K562 (cell line): Measurements from ENCODE around the gene UTP20. TPM values are rescaled to one million over a fixed set of nuclear protein-coding genes. Genes with fewer than 3 reads are reported as not detected.

Experiments used
- BMI1 ChIP-seq: fragments of 150-350 bp; IDR thresholded peaks from 2 replicates; pipeline ENCODE4 v1.6.1; 2014; ENCODE audit warnings: low read length
- E2F8 ChIP-seq: fragments of 450-650 bp; IDR thresholded peaks from 2 replicates; pipeline ENCODE4 v1.7.1; 2018; ENCODE audit warnings: mild to moderate bottlenecking, low read depth; ENCODE audit not compliant: partially characterized antibody
- EHMT2 ChIP-seq: fragments of 450-650 bp; IDR thresholded peaks from 2 replicates; pipeline ENCODE4 v1.6.1; 2018; ENCODE audit warnings: antibody characterized with exemption
- HOXB6 ChIP-seq: fragments of 250-450 bp; sonication (Bioruptor Pico); IDR thresholded peaks from 2 replicates; pipeline ENCODE4 v1.5.1; 2022; ENCODE audit warnings: mild to moderate bottlenecking, borderline replicate concordance
- MAFF ChIP-seq: IDR thresholded peaks from 2 replicates; pipeline ENCODE4 v1.6.1; 2012; ENCODE audit warnings: low read length, improper control_type of control experiment
- MBD2 ChIP-seq: sonication (generic); IDR thresholded peaks from 2 replicates; pipeline ENCODE4 v1.6.1; 2016; ENCODE audit warnings: low read depth, borderline replicate concordance
- MCM2 ChIP-seq: fragments of 450-650 bp; IDR thresholded peaks from 2 replicates; pipeline ENCODE4 v1.6.1; 2017; ENCODE audit warnings: low read depth, mild to moderate bottlenecking
- MCM5 ChIP-seq: fragments of 450-650 bp; IDR thresholded peaks from 2 replicates; pipeline ENCODE4 v1.6.1; 2016; ENCODE audit warnings: low read depth
- NFXL1 ChIP-seq: fragments of 450-650 bp; formaldehyde crosslinking; IDR thresholded peaks from 2 replicates; pipeline ENCODE4 v1.4.0; 2021; ENCODE audit warnings: mild to moderate bottlenecking
- NR3C1 ChIP-seq: sonication (generic); formaldehyde crosslinking; IDR thresholded peaks from 2 replicates; pipeline ENCODE4 v1.8.1; 2022; ENCODE audit warnings: missing genetic modification reagents
- PHB2 ChIP-seq: fragments of 450-650 bp; IDR thresholded peaks from 2 replicates; pipeline ENCODE4 v1.6.1; 2017; ENCODE audit warnings: low read depth
- POLR2H ChIP-seq: IDR thresholded peaks from 2 replicates; pipeline ENCODE4 v1.6.1; 2016; ENCODE audit warnings: missing genetic modification characterization, low read depth, mild to moderate bottlenecking, control low read depth, missing compliant biosample characterization, moderate library complexity
- RBM15 ChIP-seq: fragments of 200-400 bp; formaldehyde crosslinking; IDR thresholded peaks from 2 replicates; pipeline ENCODE4 v1.6.1; 2018; ENCODE audit warnings: mild to moderate bottlenecking, low read length, moderate library complexity; ENCODE audit not compliant: insufficient read depth
- RUNX1 ChIP-seq: sonication (generic); IDR thresholded peaks from 2 replicates; pipeline ENCODE4 v1.6.1; 2016; ENCODE audit warnings: antibody characterized with exemption, low read depth
- SMAD1 ChIP-seq: fragments of 150-350 bp; IDR thresholded peaks from 2 replicates; pipeline ENCODE4 v1.6.1; 2014; ENCODE audit warnings: low read length, low read depth; ENCODE audit not compliant: partially characterized antibody
- TOE1 ChIP-seq, 2 experiments: fragments of 450-650 bp in 1 of 2; sonication (generic) in 1 of 2; formaldehyde crosslinking in 1 of 2; IDR thresholded peaks; 2 replicates each; pipeline versions ENCODE4 v1.7.1 to v1.8.0; 2016 to 2022; ENCODE audit warnings: borderline replicate concordance in 2 of 2, mild to moderate bottlenecking in 2 of 2, antibody characterized with exemption in 1 of 2, inconsistent platforms in 1 of 2, low read depth in 1 of 2, missing genetic modification reagents in 1 of 2, moderate library complexity in 1 of 2
- TRIM24 ChIP-seq, 2 experiments: fragments of 450-650 bp; IDR thresholded peaks; 2 replicates each; pipeline ENCODE4 v1.6.1; 2016
- ZBTB1 ChIP-seq: sonication (generic); formaldehyde crosslinking; IDR thresholded peaks from 2 replicates; pipeline ENCODE4 v1.8.1; 2023; ENCODE audit warnings: missing genetic modification reagents, low read depth, mild to moderate bottlenecking, borderline replicate concordance
- ZNF239 ChIP-seq: fragments of 250-450 bp; sonication (Bioruptor Pico); IDR thresholded peaks from 2 replicates; pipeline ENCODE4 v1.4.0; 2020; ENCODE audit warnings: mild to moderate bottlenecking
- ZNF277 ChIP-seq: fragments of 250-450 bp; sonication (Bioruptor Pico); IDR thresholded peaks from 2 replicates; pipeline ENCODE4 v1.8.0; 2022; ENCODE audit warnings: inconsistent platforms, mild to moderate bottlenecking, moderate library complexity, borderline replicate concordance
- ZNF77 ChIP-seq: fragments of 250-450 bp; sonication (Bioruptor Pico); IDR thresholded peaks from 2 replicates; pipeline ENCODE4 v1.5.0; 2020
- ZSCAN29 ChIP-seq: fragments of 450-650 bp; IDR thresholded peaks from 2 replicates; pipeline ENCODE4 v1.6.1; 2017
- polyA plus RNA-seq, 8 experiments: library from polyadenylated mRNA; depleted of rRNA in 4 of 8; stranded (reverse) in 5 of 8; unstranded in 3 of 8; fragments of >200 nt; fragmentation: Nextera tagmentation in 2 of 8; fragmentation: Illumina TruSeq in 1 of 8; extraction: Ambion mirVana in 2 of 8; extraction: Trizol in 1 of 8; gene quantifications; 2 replicates each; pipeline versions ENCODE4 v1.2.1 to v1.2.3, GENCODE V29; 2011 to 2014; ENCODE audit warnings: inconsistent platforms in 1 of 8, missing spikeins in 1 of 8
- total RNA-seq, 7 experiments: library from RNA; depleted of rRNA in 6 of 7; stranded (reverse); fragments of >200 nt in 6 of 7; fragmentation: Illumina TruSeq in 2 of 7; extraction: Trizol in 2 of 7; gene quantifications; 2 replicates each; pipeline versions ENCODE4 v1.2.1 to v1.2.3, GENCODE V29; 2011 to 2021; ENCODE audit warnings: low replicate concordance in 1 of 7
- TF ChIP-seq, protein P1 (sequence below), 2 experiments: fragments of 200-800 bp in 1 of 2; sonication (Bioruptor generic) in 1 of 2; sonication (generic) in 1 of 2; formaldehyde crosslinking in 1 of 2; IDR thresholded peaks in 1 of 2; conservative IDR thresholded peaks in 1 of 2; 2 replicates each; pipeline versions ENCODE4 v1.5.0 to v1.6.1; 2016 to 2020; ENCODE audit warnings: missing compliant biosample characterization in 1 of 2, missing genetic modification characterization in 1 of 2, missing genetic modification reagents in 1 of 2
- TF ChIP-seq, protein P2 (sequence below), 2 experiments: fragments of 250-450 bp in 1 of 2; fragments of 450-650 bp in 1 of 2; sonication (Bioruptor Pico) in 1 of 2; IDR thresholded peaks; 2 replicates each; pipeline versions ENCODE4 v1.6.1 to v1.8.0; 2016 to 2021; ENCODE audit warnings: mild to moderate bottlenecking in 2 of 2, moderate library complexity in 2 of 2, missing compliant biosample characterization in 1 of 2, missing genetic modification characterization in 1 of 2

The UTP20 gene
- total and polyA plus RNA-seq, 9 of the 15 experiments (the other 6 are each of a cell fraction or from before 2014, with no cell fraction given): 4.3 to 41.3 (median 20.7) TPM

DNA sequence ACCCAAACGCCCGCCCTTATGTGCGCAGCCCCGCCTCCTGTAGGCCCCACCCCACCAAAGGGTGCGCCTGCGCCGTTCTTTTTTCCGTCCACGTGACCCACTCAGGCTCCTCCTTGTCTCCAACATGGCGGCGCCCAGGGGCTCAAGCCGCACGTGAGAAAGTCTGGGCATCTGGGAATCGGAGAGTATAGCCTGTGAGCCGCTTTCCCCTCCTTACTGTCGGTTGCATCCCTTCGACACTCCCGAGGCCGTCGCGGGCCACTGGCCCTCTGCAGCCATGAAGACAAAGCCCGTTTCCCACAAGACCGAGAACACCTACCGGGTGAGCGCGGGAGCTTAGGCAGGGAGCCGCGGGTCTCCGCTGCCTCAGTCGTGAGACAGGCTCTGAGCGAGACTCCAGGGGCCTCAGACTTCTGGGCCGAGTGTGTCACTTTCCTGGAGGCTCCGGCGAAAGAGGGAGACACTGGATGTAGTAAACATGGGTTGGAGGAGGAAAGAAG lies at the start of gene UTP20 (continued):
- no peak for TF ChIP-seq BMI1
- TF ChIP-seq, protein P1, sequence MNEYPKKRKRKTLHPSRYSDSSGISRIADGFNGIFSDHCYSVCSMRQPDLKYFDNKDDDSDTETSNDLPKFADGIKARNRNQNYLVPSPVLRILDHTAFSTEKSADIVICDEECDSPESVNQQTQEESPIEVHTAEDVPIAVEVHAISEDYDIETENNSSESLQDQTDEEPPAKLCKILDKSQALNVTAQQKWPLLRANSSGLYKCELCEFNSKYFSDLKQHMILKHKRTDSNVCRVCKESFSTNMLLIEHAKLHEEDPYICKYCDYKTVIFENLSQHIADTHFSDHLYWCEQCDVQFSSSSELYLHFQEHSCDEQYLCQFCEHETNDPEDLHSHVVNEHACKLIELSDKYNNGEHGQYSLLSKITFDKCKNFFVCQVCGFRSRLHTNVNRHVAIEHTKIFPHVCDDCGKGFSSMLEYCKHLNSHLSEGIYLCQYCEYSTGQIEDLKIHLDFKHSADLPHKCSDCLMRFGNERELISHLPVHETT (CRISPR knock-in tag; conservative IDR thresholded peaks at IDR 0.05 in 1 of 2, IDR thresholded peaks at IDR 0.05 in 1 of 2): no peak
- TF ChIP-seq TRIM24 (IDR thresholded peaks at IDR 0.05): no peak
- TF ChIP-seq MBD2: 0 out of 2 replicates have a peak, but pooled peaks have one; percentile 21
- TF ChIP-seq RBM15: no peak
- TF ChIP-seq PHB2: no peak
- TF ChIP-seq ZNF239: no peak
- TF ChIP-seq MCM2: no peak
- no peak for TF ChIP-seq E2F8
- no peak for TF ChIP-seq RUNX1
- TF ChIP-seq SMAD1: no peak
- TF ChIP-seq TOE1 (IDR thresholded peaks at IDR 0.05; ENCODE audit: borderline replicate concordance): peak; percentile 95
- no peak for TF ChIP-seq TOE1 (CRISPR knock-in tag; IDR thresholded peaks at IDR 0.05; ENCODE audit: borderline replicate concordance, low read depth)
- TF ChIP-seq ZNF77 (CRISPR knock-in tag): no peak
- TF ChIP-seq MCM5: no peak
- TF ChIP-seq, protein P2, sequence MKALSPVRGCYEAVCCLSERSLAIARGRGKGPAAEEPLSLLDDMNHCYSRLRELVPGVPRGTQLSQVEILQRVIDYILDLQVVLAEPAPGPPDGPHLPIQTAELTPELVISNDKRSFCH (CRISPR knock-in tag; IDR thresholded peaks at IDR 0.05): no peak
- TF ChIP-seq, protein P2 (tag; IDR thresholded peaks at IDR 0.05): no peak
- no peak for TF ChIP-seq NR3C1 (CRISPR knock-in tag)
- TF ChIP-seq POLR2H (tag): no peak
- no peak for TF ChIP-seq EHMT2
- TF ChIP-seq ZBTB1: no peak
- TF ChIP-seq MAFF: no peak
- TF ChIP-seq ZNF277 (CRISPR knock-in tag): no peak
- no peak for TF ChIP-seq HOXB6
- no peak for TF ChIP-seq NFXL1 (CRISPR knock-in tag)
- no peak for TF ChIP-seq ZSCAN29
